PC-3 (cell line): ENCODE data around the gene CHI3L2. TPM values are rescaled to one million over a fixed set of nuclear protein-coding genes. Genes with fewer than 3 reads are reported as not detected.

ENCODE experiments used
- ATAC-seq: fragments of 200-7000 bp; cut with Tn5 transposase; 2 replicates; pipeline ENCODE4 v1.9.1; 2020; ENCODE audit warnings: mild to moderate bottlenecking, moderate library complexity
- BruUV-seq: library from RNA; stranded (reverse); fragments of 400-500 nt; replicated peaks from 2 replicates; lab custom pipeline; 2021; lab: Mats Ljungman, UMichigan
- CTCF ChIA-PET: fragments of 300-600 bp; sonication (Branson Sonifier 250); formaldehyde crosslinking; loops from one replicate; lab custom pipeline; 2022; ENCODE audit warnings: antibody characterized with exemption; lab: Charles Lee
- POLR2A ChIA-PET: fragments of 300-600 bp; sonication (Branson Sonifier 250); formaldehyde crosslinking; loops from one replicate; lab custom pipeline; 2022; ENCODE audit warnings: antibody characterized with exemption; ENCODE audit not compliant: unreplicated experiment; lab: Charles Lee
- DNase-seq: peaks from one replicate; pipeline ENCODE4 v3.0.0-alpha.2; 2015
- H2AFZ ChIP-seq: fragments of 300-600 bp; sonication (generic); 2 replicates; pipeline ENCODE4 v1.6.0; 2016; ENCODE audit warnings: antibody characterized with exemption, low read length
- H3F3A ChIP-seq: fragments of 300-600 bp; sonication (generic); one replicate; pipeline ENCODE4 v1.6.0; 2017; ENCODE audit warnings: antibody characterized with exemption, low read length, control low read depth, mild to moderate bottlenecking; ENCODE audit not compliant: unreplicated experiment
- H3K27ac ChIP-seq: fragments of 300-600 bp; sonication (generic); 2 replicates; pipeline ENCODE4 v1.5.1; 2016; ENCODE audit warnings: mild to moderate bottlenecking, low read length
- H3K27me3 ChIP-seq: fragments of 300-600 bp; sonication (generic); 2 replicates; pipeline ENCODE4 v1.6.1; 2016; ENCODE audit warnings: low read length, mixed read lengths
- H3K36me3 ChIP-seq: fragments of 300-600 bp; sonication (generic); 2 replicates; pipeline ENCODE4 v1.6.1; 2016; ENCODE audit warnings: low read depth, mixed run types, low read length, mixed read lengths
- H3K4me1 ChIP-seq: fragments of 300-600 bp; sonication (generic); 2 replicates; pipeline ENCODE4 v1.5.1; 2016; ENCODE audit warnings: low read length; ENCODE audit not compliant: insufficient read depth
- H3K4me2 ChIP-seq: fragments of 300-600 bp; sonication (generic); 2 replicates; pipeline ENCODE4 v1.6.0; 2016; ENCODE audit warnings: low read length
- H3K4me3 ChIP-seq: fragments of 300-600 bp; sonication (generic); 2 replicates; pipeline ENCODE4 v1.5.1; 2016; ENCODE audit warnings: mild to moderate bottlenecking, low read length, mixed read lengths
- H3K79me2 ChIP-seq: fragments of 300-600 bp; sonication (generic); 2 replicates; pipeline ENCODE4 v1.6.1; 2017; ENCODE audit warnings: low read length, mixed read lengths
- H3K9ac ChIP-seq: fragments of 300-600 bp; sonication (generic); 2 replicates; pipeline ENCODE4 v1.6.0; 2016; ENCODE audit warnings: mild to moderate bottlenecking, low read length
- H3K9me2 ChIP-seq: fragments of 300-600 bp; sonication (generic); replicated peaks from 2 replicates; pipeline ENCODE4 v1.6.1; 2016; ENCODE audit warnings: mixed run types, low read length, mixed read lengths
- H3K9me3 ChIP-seq: fragments of 300-600 bp; sonication (generic); 2 replicates; pipeline ENCODE4 v1.6.1; 2016; ENCODE audit warnings: low read length, mixed read lengths
- H4K20me1 ChIP-seq: fragments of 300-600 bp; sonication (generic); 2 replicates; pipeline ENCODE4 v1.6.1; 2016; ENCODE audit warnings: low read length, mixed read lengths
- EZH2 ChIP-seq: fragments of 300-600 bp; sonication (generic); IDR thresholded peaks from one replicate; pipeline ENCODE4 v1.6.1; 2017; ENCODE audit warnings: antibody characterized with exemption, mild to moderate bottlenecking, low read length; ENCODE audit not compliant: unreplicated experiment
- EZH2phosphoT487 ChIP-seq: fragments of 300-600 bp; sonication (generic); IDR thresholded peaks from 2 replicates; pipeline ENCODE4 v1.6.1; 2018; ENCODE audit warnings: mild to moderate bottlenecking, antibody characterized with exemption, low read length, borderline replicate concordance
- intact Hi-C: fragments of 100-400 bp; cut with micrococcal nuclease; formaldehyde crosslinking; loops from 2 replicates; pipeline ENCODE4 v1.9.0; 2023
- total RNA-seq: library from RNA; depleted of rRNA; stranded (reverse); fragments of >200 nt; gene quantifications from 2 replicates; pipeline ENCODE4 v1.2.3, GENCODE V29; 2014
- TF ChIP-seq, protein P1 (sequence below): fragments of 300-600 bp; sonication (generic); conservative IDR thresholded peaks from 2 replicates; pipeline ENCODE4 v1.5.1; 2017; ENCODE audit warnings: antibody characterized with exemption, low read depth, mild to moderate bottlenecking, low read length

Gene CHI3L2
- total RNA-seq, 1 experiment from 2014 or later = 0.55 TPM

DNA sequence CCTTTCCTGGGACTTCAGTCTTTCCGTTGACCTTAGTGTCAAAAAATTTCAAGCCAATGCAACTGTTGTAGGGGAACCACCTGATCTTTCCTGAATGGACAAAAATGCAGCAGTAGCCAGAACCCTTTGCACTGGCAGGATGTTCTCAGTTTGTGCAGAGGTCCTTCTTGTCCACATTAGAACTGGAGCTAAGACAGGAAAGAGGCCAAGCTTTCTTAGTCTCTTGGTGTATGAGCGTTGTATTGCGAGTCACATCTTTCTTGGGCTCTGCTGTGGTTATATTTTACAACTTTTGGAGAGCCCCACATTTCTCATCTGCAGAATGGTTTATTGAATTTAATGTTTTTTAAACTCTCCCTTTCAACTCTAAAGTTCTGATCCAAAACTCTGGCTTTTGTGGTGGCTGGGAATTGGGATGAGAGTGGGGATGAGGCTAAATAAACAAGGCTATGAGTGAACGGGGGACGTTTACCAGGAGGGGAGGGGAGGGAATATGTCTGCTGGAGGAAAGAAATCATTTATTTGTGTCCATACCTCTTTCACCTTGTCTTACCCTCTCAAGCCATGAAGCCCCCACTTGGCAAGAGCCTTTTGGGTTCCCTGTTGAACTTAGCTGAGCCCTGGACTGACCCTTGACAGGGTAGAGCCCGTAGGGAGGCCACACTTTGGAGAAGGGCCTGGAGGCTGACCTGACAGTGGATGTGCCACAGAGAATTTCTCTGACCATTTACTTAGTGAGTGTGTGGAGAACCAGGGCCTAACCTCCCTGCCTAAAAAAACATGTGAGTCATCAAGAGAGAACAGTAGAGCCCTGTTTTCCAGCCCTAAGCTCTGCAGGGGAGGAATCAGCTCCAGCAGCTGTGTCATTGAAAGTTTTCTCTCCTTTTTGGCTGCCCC is 586 bp downstream of the CHI3L2 start:
- no peaks in the 10 kb centered on the region for H3K27me3 ChIP-seq
- H3K4me3 ChIP-seq = peak overlapping the region; percentile 9; the same call in 1 of the 2 replicates
- H3K4me2 ChIP-seq = peak overlapping the region; percentile 77
- no peaks in the 10 kb centered on the region for H3K9me2 ChIP-seq
- H3K9me3 ChIP-seq = no peaks in the 10 kb centered on the region
- H4K20me1 ChIP-seq = no peaks in the 10 kb centered on the region
- H3K4me1 ChIP-seq = peaks cover 31% of the 10 kb centered on the region
- no peaks in the 10 kb centered on the region for H3K36me3 ChIP-seq
- DNase-seq (peak; percentile 91), ATAC-seq (peak; percentile 100)
- peak overlapping the region; percentile 46 for H3K9ac ChIP-seq
- H2AFZ ChIP-seq = peak overlapping the region; percentile 63
- ChIA-PET CTCF (interaction anchor here (0.6 kb wide), 1 partner anchor 106 kb away, joined by 3 read pairs; no protein-coding TSS in a partner anchor), POLR2A (interaction anchor here (0.6 kb wide), 1 partner anchor 172 kb away, joined by 5 read pairs; no protein-coding TSS in a partner anchor)
- intact Hi-C loops = loop anchor here (5.0 kb wide), 1 partner anchor 539 kb away; no protein-coding TSS in a partner anchor
- BruUV-seq = no TSS peak
- no peaks in the 10 kb centered on the region for H3F3A ChIP-seq
- TF ChIP-seq EZH2phosphoT487 = no peak
- no peak for TF ChIP-seq EZH2
- TF ChIP-seq, protein P1, sequence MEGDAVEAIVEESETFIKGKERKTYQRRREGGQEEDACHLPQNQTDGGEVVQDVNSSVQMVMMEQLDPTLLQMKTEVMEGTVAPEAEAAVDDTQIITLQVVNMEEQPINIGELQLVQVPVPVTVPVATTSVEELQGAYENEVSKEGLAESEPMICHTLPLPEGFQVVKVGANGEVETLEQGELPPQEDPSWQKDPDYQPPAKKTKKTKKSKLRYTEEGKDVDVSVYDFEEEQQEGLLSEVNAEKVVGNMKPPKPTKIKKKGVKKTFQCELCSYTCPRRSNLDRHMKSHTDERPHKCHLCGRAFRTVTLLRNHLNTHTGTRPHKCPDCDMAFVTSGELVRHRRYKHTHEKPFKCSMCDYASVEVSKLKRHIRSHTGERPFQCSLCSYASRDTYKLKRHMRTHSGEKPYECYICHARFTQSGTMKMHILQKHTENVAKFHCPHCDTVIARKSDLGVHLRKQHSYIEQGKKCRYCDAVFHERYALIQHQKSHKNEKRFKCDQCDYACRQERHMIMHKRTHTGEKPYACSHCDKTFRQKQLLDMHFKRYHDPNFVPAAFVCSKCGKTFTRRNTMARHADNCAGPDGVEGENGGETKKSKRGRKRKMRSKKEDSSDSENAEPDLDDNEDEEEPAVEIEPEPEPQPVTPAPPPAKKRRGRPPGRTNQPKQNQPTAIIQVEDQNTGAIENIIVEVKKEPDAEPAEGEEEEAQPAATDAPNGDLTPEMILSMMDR = no peak
- H3K27ac ChIP-seq = peak overlapping the region; percentile 89
- no peaks in the 10 kb centered on the region for H3K79me2 ChIP-seq

DNA sequence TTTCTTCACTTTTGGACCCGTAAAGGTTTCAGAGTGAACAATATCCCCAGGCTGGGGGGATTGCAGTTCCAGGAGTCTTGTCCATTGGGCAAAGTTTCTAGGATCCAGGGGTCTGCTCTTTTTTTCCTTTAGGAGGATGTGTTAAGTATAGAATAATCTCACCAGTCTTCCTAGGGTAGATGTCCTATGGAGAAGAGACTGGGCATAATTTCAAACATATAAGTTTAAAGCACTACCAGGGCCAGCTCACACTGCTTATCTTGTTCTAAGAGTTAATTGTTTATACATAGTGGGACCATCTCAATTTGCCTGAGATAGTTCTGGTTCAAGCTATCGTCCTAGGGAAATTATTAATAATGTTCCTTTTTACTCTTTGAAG is 1.2 kb downstream of the CHI3L2 start:
- BruUV-seq = no TSS peak
- Histone ChIP-seq H3K4me3 (no peak overlapping the region), H3K36me3 (no peaks in the 10 kb centered on the region), H2AFZ (peak overlapping the region; percentile 14; the same call in 1 of the 2 replicates), H3K9me2 (no peaks in the 10 kb centered on the region), H4K20me1 (no peaks in the 10 kb centered on the region), H3F3A (no peaks in the 10 kb centered on the region), H3K4me1 (peaks cover 26% of the 10 kb centered on the region), H3K27me3 (no peaks in the 10 kb centered on the region), H3K9me3 (no peaks in the 10 kb centered on the region), H3K4me2 (peak overlapping the region; percentile 77), H3K9ac (peak overlapping the region; percentile 31), H3K27ac (peak overlapping the region; percentile 89), H3K79me2 (no peaks in the 10 kb centered on the region)
- ChIA-PET POLR2A (no interaction called here), CTCF (interaction anchor here (0.6 kb wide), 1 partner anchor 105 kb away, joined by 3 read pairs; no protein-coding TSS in a partner anchor)
- peak; percentile 44 for ATAC-seq
- intact Hi-C loops = loop anchor here (5.0 kb wide), 1 partner anchor 539 kb away; no protein-coding TSS in a partner anchor
- no peak for TF ChIP-seq EZH2phosphoT487
- no peak for TF ChIP-seq EZH2
- TF ChIP-seq, protein P1 = no peak
- no peak for DNase-seq
